Peyer's patch (tissue), 4 donors: ENCODE data around the gene ANKRD11.

Experiments
- CTCF ChIP-seq, 6 experiments: fragments of 450-650 bp in 4 of 6; fragments of 200-600 bp in 2 of 6; sonication (generic) in 1 of 6; IDR thresholded peaks; one replicate each; pipeline ENCODE4 v1.5.1; 2017 to 2019; ENCODE audit warnings: antibody characterized with exemption in 6 of 6, mild to moderate bottlenecking in 3 of 6, moderate library complexity in 1 of 6
- POLR2A ChIP-seq, 2 donors: fragments of 450-650 bp; IDR thresholded peaks; one replicate each; pipeline ENCODE4 v1.5.1; 2017; ENCODE audit warnings: antibody characterized with exemption in 2 of 2, mild to moderate bottlenecking in 2 of 2, moderate library complexity in 2 of 2

GRCh38 chr16:89395150-89396142, 94.9 kb downstream of the ANKRD11 start:
- no peak for TF ChIP-seq CTCF (IDR thresholded peaks at IDR 0.05)
- no peak for TF ChIP-seq POLR2A (IDR thresholded peaks at IDR 0.05)
